Measurements from ENCODE around the gene NCLN. TPM values are rescaled to one million over a fixed set of nuclear protein-coding genes. Genes with fewer than 3 reads are reported as not detected.

Gene NCLN
- total RNA-seq, 4 donors from 2014 or later = 18.2 to 54.4 (median 43.1) TPM

GRCh38 chr19:3192684-3193083, 7.0 kb downstream of the NCLN start:
- no peaks in the 10 kb centered on the region for H3K36me3 ChIP-seq
- H3K27me3 ChIP-seq = no peaks in the 10 kb centered on the region
- TF ChIP-seq CTCF (IDR thresholded peaks at IDR 0.05 in 4 of 5, conservative IDR thresholded peaks at IDR 0.05 in 1 of 5) (no peak), POLR2A (IDR thresholded peaks at IDR 0.05) (no peak)
- no peak overlapping the region for H3K27ac ChIP-seq
- in situ Hi-C loops (cut with MboI; ENCODE audit: low sequenced_read_pairs in 4 of 4) (no loop called here), intact Hi-C loops (cut with DNase I; ENCODE audit: low total_unique reads) (no loop called here)
- H3K4me3 ChIP-seq = no peak overlapping the region
- peaks cover 0 to 2% of the 10 kb centered on the region in 2 donors for H3K4me1 ChIP-seq
- no peaks in the 10 kb centered on the region for H3K9me3 ChIP-seq
- DNase-seq (no peak), ATAC-seq (no peak)

- Histone ChIP-seq H3K4me3 (no peak overlapping the region), H3K27ac (no peak overlapping the region), H3K4me1 (no peaks in the 10 kb centered on the region), H3K36me3 (no peaks in the 10 kb centered on the region), H3K9me3 (no peaks in the 10 kb centered on the region), H3K27me3 (no peaks in the 10 kb centered on the region)
- in situ Hi-C loops (cut with MboI; ENCODE audit: low sequenced_read_pairs in 4 of 4) (no loop called here), intact Hi-C loops (cut with DNase I; ENCODE audit: low total_unique reads) (no loop called here)
- TF ChIP-seq CTCF (IDR thresholded peaks at IDR 0.05 in 4 of 5, conservative IDR thresholded peaks at IDR 0.05 in 1 of 5) = no peak
- no peak for TF ChIP-seq POLR2A (IDR thresholded peaks at IDR 0.05)
- ATAC-seq (no peak), DNase-seq (no peak)
Measured at GRCh38 chr19:3193256-3194105, 7.8 kb downstream of the NCLN start.

- Histone ChIP-seq H3K27me3 (no peaks in the 10 kb centered on the region), H3K4me1 (no peaks in the 10 kb centered on the region), H3K4me3 (no peak overlapping the region), H3K36me3 (peaks cover 0 to 6% of the 10 kb centered on the region in 2 donors), H3K27ac (no peak overlapping the region), H3K9me3 (no peaks in the 10 kb centered on the region)
- TF ChIP-seq POLR2A (IDR thresholded peaks at IDR 0.05) (no peak), CTCF (IDR thresholded peaks at IDR 0.05 in 4 of 5, conservative IDR thresholded peaks at IDR 0.05 in 1 of 5) (no peak)
- DNase-seq = no peak
- intact Hi-C loops (cut with DNase I; ENCODE audit: low total_unique reads) (no loop called here), in situ Hi-C loops (cut with MboI; ENCODE audit: low sequenced_read_pairs in 4 of 4) (no loop called here)
- no peak for ATAC-seq
Measured at GRCh38 chr19:3194106-3195087, 8.7 kb downstream of the NCLN start.

- DNase-seq (no peak), ATAC-seq (no peak)
- Histone ChIP-seq H3K4me3 (no peak overlapping the region), H3K36me3 (peaks cover 0 to 15% of the 10 kb centered on the region in 2 donors), H3K27ac (no peak overlapping the region), H3K9me3 (no peaks in the 10 kb centered on the region), H3K4me1 (no peaks in the 10 kb centered on the region), H3K27me3 (no peaks in the 10 kb centered on the region)
- in situ Hi-C loops (cut with MboI; ENCODE audit: low sequenced_read_pairs in 4 of 4) = no loop called here
- intact Hi-C loops (cut with DNase I; ENCODE audit: low total_unique reads) = no loop called here
- TF ChIP-seq CTCF (IDR thresholded peaks at IDR 0.05 in 4 of 5, conservative IDR thresholded peaks at IDR 0.05 in 1 of 5) = no peak
- no peak for TF ChIP-seq POLR2A (IDR thresholded peaks at IDR 0.05)
Measured at GRCh38 chr19:3196064-3196932, 10.6 kb downstream of the NCLN start.
